Ammon's horn (tissue), 1 donor: ENCODE results near the gene BHMT2.

Source experiments
- DNase-seq: peaks from one replicate; pipeline ENCODE4 v3.0.0-alpha.2; 2016; ENCODE audit warnings: low spot score

BHMT2 gene

GRCh38 chr5:79120221-79120620 lies 50.7 kb downstream of the BHMT2 start:
- DNase-seq = no peak

- DNase-seq = no peak
Observed at GRCh38 chr5:79122973-79123372, 53.4 kb downstream of the BHMT2 start.

DNA sequence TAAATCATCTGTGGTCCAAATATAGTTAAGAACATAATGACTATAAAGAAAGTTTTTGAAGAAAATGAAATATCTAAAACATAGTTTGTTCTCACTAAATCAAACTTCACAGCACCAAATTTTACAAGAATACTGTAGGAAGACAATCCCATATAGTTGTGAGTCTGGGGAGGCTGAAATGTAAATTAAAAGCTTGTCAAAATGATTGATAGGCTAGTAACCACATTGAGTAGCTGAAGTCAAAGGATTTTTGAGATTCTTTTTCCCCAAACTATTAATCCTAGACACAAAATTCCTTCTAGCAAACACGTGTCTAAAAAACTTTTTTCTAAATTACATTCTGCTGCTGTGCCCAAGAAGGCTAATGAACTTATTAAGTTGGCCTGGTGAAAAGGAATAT lies 55.0 kb downstream of the BHMT2 start:
- no peak for DNase-seq

DNA sequence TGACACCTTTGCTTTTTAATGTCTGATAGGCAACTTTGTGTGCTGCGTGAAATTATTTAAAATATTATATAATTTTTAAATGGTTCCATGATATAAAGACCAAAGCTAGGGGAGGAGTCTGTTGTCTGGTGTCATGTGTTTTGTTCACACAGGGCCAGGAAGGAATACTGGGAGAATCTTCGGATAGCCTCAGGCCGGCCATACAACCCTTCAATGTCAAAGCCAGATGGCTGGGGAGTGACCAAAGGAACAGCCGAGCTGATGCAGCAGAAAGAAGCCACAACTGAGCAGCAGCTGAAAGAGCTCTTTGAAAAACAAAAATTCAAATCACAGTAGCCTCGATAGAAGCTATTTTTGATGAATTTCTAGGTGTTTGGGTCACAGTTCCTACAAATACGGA lies 61.2 kb downstream of the BHMT2 start:
- no peak for DNase-seq

GRCh38 chr5:79133121-79133656 lies 63.6 kb downstream of the BHMT2 start:
- DNase-seq = no peak

- DNase-seq = peak; percentile 75
Observed at GRCh38 chr5:79133657-79134451, 64.3 kb downstream of the BHMT2 start.

DNA sequence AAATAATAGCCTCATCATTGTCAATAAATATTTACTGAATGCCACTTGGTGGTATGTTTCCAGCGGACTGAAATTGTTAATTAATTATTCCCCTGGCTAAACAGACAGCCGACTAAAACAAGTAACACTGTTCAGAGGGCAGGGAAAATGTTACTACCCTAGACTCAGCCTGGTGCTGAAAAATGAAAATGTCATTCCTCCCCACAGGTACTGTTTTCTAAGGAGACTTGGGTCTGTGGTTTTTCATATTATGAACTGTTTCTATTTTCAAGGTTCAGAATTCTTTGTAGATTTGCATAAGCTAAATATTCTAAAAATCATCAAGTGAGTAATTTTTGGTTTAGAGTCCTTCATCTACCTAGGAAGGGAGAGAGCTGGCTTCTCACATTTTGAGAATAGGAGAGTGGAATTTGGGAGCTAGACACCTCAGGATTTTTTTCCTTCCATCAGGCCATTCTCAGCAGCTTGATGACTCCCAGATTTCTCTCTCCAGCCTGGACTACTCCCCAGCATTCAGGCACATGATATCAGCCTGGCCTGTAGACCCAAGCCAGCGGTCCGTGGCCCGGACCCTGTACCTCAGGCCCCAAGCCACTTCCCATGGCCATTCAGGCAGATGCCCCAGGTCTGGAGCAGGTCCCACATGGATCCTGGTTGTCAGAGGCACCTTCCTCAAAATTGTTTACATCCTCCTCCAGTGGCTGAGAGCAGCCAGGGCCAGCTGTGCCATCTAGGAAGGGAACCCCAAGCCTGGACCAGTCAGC lies 66.4 kb downstream of the BHMT2 start:
- no peak for DNase-seq

DNA sequence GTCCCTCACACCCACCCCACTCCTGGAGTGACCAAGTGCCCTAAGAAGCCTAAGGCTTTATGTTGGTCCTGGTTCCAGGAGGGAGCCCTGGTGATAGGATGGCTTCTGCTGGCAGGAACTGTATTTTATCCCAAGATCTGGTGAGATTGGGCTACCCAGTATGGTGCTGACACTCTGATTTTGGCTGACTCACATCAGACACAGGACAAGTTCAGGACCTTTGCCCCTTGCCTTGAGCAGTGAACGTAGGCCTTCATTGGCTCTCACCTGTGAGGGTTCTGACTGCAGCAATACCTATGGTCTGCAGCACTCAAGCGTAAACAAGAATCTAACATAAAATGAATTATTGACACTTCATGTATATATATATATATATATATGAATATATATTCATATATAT lies 67.1 kb downstream of the BHMT2 start:
- DNase-seq = no peak
